Fibroblast of pulmonary artery (primary cell): ENCODE measurements around the gene AURKB.
"Not testable (repeated sequence)": the region's sequence is repeated elsewhere in the genome, so short reads cannot be mapped to it uniquely, and the experiment has no call there.

Experiments used
- DNase-seq: peaks from one replicate; pipeline ENCODE4 v3.0.0-alpha.2; 2010; ENCODE audit warnings: low read depth
- H3K4me3 ChIP-seq: replicated peaks from 2 replicates; pipeline ENCODE4 v1.5.1; 2011; ENCODE audit warnings: low read depth, mild to moderate bottlenecking, control low read depth, low read length, moderate library complexity
- TF ChIP-seq, protein P1 (sequence below): IDR thresholded peaks from 2 replicates; pipeline ENCODE4 v1.5.1; 2011; ENCODE audit warnings: mild to moderate bottlenecking, control low read depth, low read length, inconsistent platforms; ENCODE audit errors: missing control alignments

The AURKB gene

DNA sequence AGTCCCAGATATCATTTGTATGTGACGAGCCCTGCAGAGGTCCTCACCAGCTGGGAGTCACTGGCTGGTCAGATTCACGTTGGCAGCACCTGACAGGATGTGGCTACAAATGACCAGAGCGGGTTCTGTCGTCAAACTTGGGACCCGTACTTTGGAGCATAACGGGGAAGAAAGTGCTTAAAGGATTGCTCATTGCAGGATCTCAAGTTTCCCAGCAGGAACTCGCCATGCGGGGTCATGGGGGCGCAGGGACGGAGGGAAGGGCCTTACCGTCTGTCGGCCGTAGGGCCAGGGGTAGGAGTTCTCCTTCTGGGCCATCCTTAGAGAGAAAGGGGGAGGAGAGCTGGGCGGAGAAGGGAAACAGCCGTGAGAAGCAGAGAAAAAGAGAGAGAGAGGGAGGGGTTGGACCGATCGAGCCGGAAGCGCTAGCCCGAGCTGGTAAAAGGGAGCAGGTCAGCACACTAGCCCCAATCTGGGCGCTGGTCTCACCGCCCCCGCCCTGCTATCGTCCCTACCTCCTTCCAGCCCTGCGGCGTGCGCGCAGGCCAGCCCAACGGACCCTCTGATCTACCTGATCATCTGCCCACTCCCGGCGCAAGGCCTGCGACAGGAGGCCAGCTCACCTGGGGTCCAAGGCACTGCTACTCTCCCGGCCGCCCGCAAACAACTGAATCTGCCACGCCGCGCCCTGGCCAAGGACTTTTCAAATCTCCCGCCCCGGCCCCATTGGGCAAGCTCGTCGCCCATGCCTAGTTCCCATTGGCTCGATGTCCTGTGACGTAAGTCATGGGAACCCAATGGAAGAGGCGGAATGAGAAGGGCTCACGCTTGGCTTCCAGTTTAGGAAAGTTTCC lies at the start of gene AURKB:
AURKB (minus strand) TSS at position 669 of the 854 bp plus-strand sequence; CDS start at position 318, 351 bp downstream.
- TF ChIP-seq, protein P1, sequence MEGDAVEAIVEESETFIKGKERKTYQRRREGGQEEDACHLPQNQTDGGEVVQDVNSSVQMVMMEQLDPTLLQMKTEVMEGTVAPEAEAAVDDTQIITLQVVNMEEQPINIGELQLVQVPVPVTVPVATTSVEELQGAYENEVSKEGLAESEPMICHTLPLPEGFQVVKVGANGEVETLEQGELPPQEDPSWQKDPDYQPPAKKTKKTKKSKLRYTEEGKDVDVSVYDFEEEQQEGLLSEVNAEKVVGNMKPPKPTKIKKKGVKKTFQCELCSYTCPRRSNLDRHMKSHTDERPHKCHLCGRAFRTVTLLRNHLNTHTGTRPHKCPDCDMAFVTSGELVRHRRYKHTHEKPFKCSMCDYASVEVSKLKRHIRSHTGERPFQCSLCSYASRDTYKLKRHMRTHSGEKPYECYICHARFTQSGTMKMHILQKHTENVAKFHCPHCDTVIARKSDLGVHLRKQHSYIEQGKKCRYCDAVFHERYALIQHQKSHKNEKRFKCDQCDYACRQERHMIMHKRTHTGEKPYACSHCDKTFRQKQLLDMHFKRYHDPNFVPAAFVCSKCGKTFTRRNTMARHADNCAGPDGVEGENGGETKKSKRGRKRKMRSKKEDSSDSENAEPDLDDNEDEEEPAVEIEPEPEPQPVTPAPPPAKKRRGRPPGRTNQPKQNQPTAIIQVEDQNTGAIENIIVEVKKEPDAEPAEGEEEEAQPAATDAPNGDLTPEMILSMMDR: no peak
- DNase-seq: peak; percentile 98
- H3K4me3 ChIP-seq: peak within 1 kb of the TSS; percentile 75

DNA sequence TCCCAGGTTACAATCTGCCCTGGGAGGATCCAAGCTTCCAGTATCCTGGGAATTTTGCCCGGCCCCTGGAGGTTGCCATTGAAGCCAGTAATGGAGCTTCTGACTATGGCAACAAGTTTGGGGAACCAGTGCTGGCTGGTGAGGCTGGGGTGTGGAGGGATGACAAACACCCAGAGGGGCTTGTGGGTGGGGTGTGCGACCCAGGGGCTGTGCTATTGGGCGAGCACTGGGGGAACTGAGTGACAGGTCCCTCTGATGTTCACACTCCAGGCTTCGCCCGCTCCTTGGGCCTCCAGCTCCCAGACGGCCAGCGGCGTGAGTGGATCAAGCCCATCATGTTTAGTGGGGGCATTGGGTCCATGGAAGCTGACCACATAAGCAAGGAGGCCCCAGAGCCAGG lies 47.4 kb upstream of the AURKB start:
- TF ChIP-seq, protein P1: no peak
- no peak for DNase-seq
- H3K4me3 ChIP-seq: no peak overlapping the region

DNA sequence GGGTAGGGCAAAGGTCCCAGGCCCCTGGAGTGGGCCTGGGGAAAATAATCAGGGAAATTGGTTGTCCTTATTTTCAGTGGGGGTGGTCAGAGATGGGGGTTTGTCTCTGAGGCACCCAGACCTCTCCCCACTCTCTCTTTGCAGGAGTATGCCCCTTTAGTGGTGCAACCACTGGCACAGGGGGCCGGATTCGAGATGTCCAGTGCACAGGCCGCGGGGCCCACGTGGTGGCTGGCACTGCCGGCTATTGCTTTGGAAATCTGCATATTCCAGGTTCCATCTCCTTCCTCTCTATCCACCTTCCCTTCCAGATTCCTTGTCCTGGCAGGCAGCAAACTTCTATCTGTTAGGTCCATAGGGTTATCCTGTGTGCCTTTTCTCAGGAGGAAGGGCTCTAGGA lies 46.3 kb upstream of the AURKB start:
- TF ChIP-seq, protein P1: no peak
- DNase-seq: no peak
- no peak overlapping the region for H3K4me3 ChIP-seq

DNA sequence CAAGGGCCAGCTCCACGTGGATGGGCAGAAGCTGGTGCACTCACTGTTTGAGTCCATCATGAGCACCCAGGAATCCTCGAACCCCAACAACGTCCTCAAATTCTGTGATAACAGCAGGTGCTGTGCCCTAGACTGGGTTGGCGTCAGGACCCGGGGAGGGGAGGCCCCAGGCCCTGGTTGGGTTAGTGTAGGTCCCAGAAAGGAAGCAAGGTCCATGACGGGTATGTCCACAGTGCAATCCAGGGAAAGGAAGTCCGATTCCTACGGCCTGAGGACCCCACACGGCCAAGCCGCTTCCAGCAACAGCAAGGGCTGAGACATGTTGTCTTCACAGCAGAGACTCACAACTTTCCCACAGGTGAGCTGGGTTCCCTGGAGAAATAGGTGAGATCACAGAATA lies 45.9 kb upstream of the AURKB start:
- TF ChIP-seq, protein P1: no peak
- no peak overlapping the region for H3K4me3 ChIP-seq
- DNase-seq: no peak

DNA sequence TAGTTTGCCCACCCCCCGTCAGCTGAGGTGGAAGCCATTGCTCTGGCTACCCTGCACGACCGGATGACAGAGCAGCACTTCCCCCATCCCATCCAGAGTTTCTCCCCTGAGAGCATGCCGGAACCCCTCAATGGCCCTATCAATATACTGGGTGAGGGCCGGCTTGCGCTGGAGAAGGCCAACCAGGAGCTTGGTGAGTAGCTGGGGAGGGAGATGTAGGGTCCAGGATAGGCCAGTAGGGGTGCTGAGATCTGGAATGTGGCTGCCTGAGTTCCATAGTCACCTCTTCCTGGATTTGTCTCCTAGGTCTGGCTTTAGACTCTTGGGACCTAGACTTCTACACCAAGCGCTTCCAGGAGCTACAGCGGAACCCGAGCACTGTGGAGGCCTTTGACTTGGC lies 45.1 kb upstream of the AURKB start:
- no peak overlapping the region for H3K4me3 ChIP-seq
- DNase-seq: no peak
- TF ChIP-seq, protein P1: peak; percentile 12

DNA sequence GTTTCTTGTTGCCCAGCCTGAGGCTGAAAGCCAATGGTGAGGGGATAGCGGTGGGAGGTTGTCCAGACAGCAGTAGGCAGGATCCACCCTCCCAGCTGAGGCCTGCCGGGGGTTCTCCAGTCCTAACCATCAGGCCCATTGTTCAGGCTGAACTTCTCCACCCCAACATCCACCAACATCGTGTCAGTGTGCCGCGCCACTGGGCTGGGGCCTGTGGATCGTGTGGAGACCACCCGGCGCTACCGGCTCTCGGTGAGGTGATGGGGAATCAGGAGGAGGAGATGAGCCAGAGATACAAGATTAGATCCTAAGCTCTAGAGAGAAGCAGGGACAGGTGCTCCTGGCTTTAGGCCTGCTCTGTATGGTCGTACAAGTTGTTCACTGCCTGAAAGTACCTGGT lies 44.5 kb upstream of the AURKB start:
- H3K4me3 ChIP-seq: no peak overlapping the region
- no peak for DNase-seq
- TF ChIP-seq, protein P1: no peak

DNA sequence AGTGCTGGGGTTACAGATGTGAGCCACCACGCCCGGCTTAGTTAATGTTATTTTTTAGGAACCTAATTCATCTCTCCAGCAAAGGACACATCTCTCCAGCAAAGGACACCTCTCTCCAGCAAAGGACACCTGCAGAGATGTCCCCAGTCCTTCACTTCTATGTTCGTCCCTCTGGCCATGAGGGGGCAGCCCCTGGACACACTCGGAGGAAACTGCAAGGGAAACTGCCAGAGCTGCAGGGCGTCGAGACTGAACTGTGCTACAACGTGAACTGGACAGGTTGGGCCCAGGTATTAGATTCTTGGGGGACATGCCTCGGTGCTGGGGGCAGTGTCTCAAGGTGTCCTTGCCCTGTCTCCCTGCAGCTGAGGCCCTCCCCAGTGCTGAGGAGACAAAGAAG lies 43.4 kb upstream of the AURKB start:
- no peak overlapping the region for H3K4me3 ChIP-seq
- TF ChIP-seq, protein P1: peak; percentile 39
- DNase-seq: peak; percentile 36

DNA sequence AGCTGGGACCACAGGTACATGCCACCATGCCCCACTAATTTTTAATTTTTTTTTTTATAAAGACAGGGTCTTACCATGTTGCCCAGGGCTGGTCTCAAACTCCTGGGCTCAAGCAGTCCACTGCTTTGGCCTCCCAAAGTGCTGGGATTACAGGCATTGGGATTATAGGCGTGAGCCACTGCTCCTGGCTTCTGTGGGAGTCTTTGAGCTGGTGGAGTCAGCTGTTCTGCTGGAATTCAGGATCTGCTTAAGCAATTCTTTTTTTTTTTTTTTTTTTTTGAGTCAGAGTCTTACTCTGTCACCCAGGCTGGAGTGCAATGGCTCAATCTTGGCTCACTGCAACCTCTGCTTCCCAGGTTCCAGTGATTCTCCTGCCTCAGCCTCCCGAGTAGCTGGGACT lies 41.0 kb upstream of the AURKB start:
- DNase-seq: peak; percentile 23
- H3K4me3 ChIP-seq: not testable (repeated sequence)
